Heart right ventricle (tissue), 16 donors: ENCODE measurements around the gene ZC3H12D. TPM values are rescaled to one million over a fixed set of nuclear protein-coding genes. Genes with fewer than 3 reads are reported as not detected.

Source experiments
- ATAC-seq, 8 donors: fragments of 200-7000 bp; cut with Tn5 transposase; one replicate each; pipeline ENCODE4 v1.9.1; 2020; ENCODE audit warnings: mild to moderate bottlenecking in 8 of 8, moderate library complexity in 8 of 8, moderate number of reproducible peaks in 1 of 8
- DNase-seq, 2 donors: peaks; one replicate each; pipeline ENCODE4 v3.0.0-alpha.2; 2020
- H3K27ac ChIP-seq, 10 donors: fragments of 200-600 bp; sonication (generic) in 2 of 10; one replicate each; pipeline versions ENCODE4 v1.5.0 to v1.8.0; 2020 to 2022; ENCODE audit warnings: mild to moderate bottlenecking in 3 of 10
- H3K27me3 ChIP-seq, 7 donors: fragments of 200-600 bp; one replicate each; pipeline ENCODE4 v1.8.0; 2021 to 2022; ENCODE audit warnings: mild to moderate bottlenecking in 2 of 7
- H3K36me3 ChIP-seq, 9 donors: fragments of 200-600 bp; sonication (generic) in 1 of 9; one replicate each; pipeline versions ENCODE4 v1.5.0 to v1.8.0; 2020 to 2022; ENCODE audit warnings: mild to moderate bottlenecking in 2 of 9
- H3K4me1 ChIP-seq, 9 donors: fragments of 200-600 bp; sonication (generic) in 1 of 9; one replicate each; pipeline versions ENCODE4 v1.5.0 to v1.8.0; 2020 to 2022; ENCODE audit warnings: mild to moderate bottlenecking in 4 of 9
- H3K4me3 ChIP-seq, 10 donors: fragments of 200-600 bp; sonication (generic) in 2 of 10; one replicate each; pipeline versions ENCODE4 v1.5.0 to v1.8.0; 2020 to 2022; ENCODE audit warnings: mild to moderate bottlenecking in 7 of 10, moderate library complexity in 2 of 10
- H3K9me3 ChIP-seq, 11 donors: fragments of 200-600 bp in 10 of 11; sonication (generic) in 2 of 11; one replicate each; pipeline versions ENCODE4 v1.5.0 to v1.8.0; 2013 to 2022; ENCODE audit warnings: mild to moderate bottlenecking in 2 of 11, control low read depth in 1 of 11, moderate library complexity in 1 of 11
- CTCF ChIP-seq, 9 donors: fragments of 200-600 bp; sonication (generic) in 2 of 9; IDR thresholded peaks; one replicate each; pipeline versions ENCODE4 v1.5.0 to v1.8.0; 2021 to 2022; ENCODE audit warnings: antibody characterized with exemption in 9 of 9, mild to moderate bottlenecking in 5 of 9, moderate library complexity in 1 of 9
- WGBS, 2 donors: extraction: QIAGEN DNeasy Blood & Tissue Kit; methylation state at CpG; one replicate each; pipeline ENCODE4 v1.1.7; 2013; ENCODE audit warnings: inconsistent platforms in 1 of 2; 5-methylcytosine and 5-hydroxymethylcytosine counted together
- intact Hi-C, 10 donors: fragments of 100-400 bp; cut with DNase I; formaldehyde crosslinking; loops; one replicate each; pipeline versions ENCODE4 v1.11.1 to v1.14.2; 2022
- polyA plus RNA-seq, 2 donors: library from polyadenylated mRNA; stranded (reverse); fragments of 200-250 nt; gene quantifications; one replicate each; pipeline ENCODE4 v1.2.3, GENCODE V29; 2013
- total RNA-seq, 10 donors: library from RNA; stranded (reverse); fragmentation: NEBNext Ultra II Directional in 3 of 10; extraction: Animal tissue kit (Norgen Biotek cat#: 25700) in 3 of 10; gene quantifications; one replicate each; pipeline versions ENCODE4 v1.2.1 to v1.2.4, GENCODE V29; 2021 to 2023
- donor health status: Arrhythmogenic right ventricular cardiomyopathy.
- donor health status: ischemic (EF 13 %, LVEDD 7.1; RV severe dilation, severe dysfunction).
- donor health status: healthy with polysubstance abuse.
- donor health status: DM: no; HTN: yes; CAD: no.
- donor health status: DM: no; HTN: no; CAD: no.
- donor health status: ischemic (EF 25% LVEDD 6.9; RV normal size, moderate dysfunction).
- donor health status: ischemic (EF 25% LVEDD 5.7; RV mildly dilated, moderate dysfunction).
- donor health status: healthy.
- donor health status: DM: yes; HTN: yes; CAD: no.
- donor health status: Ischemic cardiomyopathy.
- donor health status: ischemic (EF 35%, LVEDD 5.7; RV mildly dilated, moderate dysfunction).
- donor health status: nonischemic (EF 11% LVEDD 7.7; RV severe dilation, severe dysfunction).
- donor health status: DM: yes; HTN: yes; CAD: no.
- donor health status: PGD.
- donor health status: ischemic (EF 29% LVEDD 5.4; RV normal size, mild dysfunction).
- donor health status: nonischemic (EF 23%, LVEDD 6.1; RV moderate dilation, normal function).

Gene ZC3H12D
- total and polyA plus RNA-seq, 12 donors = 0.14 to 1.2 (median 0.31) TPM

- WGBS, 2 donors = 93 to 95% methylated on average over 18 of the region's 18 CpGs
- ATAC-seq = no peak
- Histone ChIP-seq H3K4me3 (peak overlapping the region in 1 of 10 donors; percentile 58), H3K9me3 (no peaks in the 10 kb centered on the region), H3K4me1 (peaks cover 0 to 50% (median 25%) of the 10 kb centered on the region in 9 donors), H3K27me3 (peaks cover 0 to 8% (median 0%) of the 10 kb centered on the region in 7 donors), H3K27ac (peak overlapping the region in 1 of 10 donors; percentile 94), H3K36me3 (no peaks in the 10 kb centered on the region)
- DNase-seq = no peak
- TF ChIP-seq CTCF (IDR thresholded peaks at IDR 0.05) = no peak
- intact Hi-C loops = no loop called here
These were observed 4.1 kb downstream of the ZC3H12D start for GRCh38 chr6:149480502-149481280.

- peaks cover 0 to 9% (median 0%) of the 10 kb centered on the region in 7 donors for H3K27me3 ChIP-seq
- no peak overlapping the region for H3K27ac ChIP-seq
- no peak for TF ChIP-seq CTCF (IDR thresholded peaks at IDR 0.05)
- intact Hi-C loops = no loop called here
- peaks cover 0 to 2% (median 0%) of the 10 kb centered on the region in 11 donors for H3K9me3 ChIP-seq
- H3K4me1 ChIP-seq = peaks cover 0 to 32% (median 12%) of the 10 kb centered on the region in 9 donors
- H3K36me3 ChIP-seq = no peaks in the 10 kb centered on the region
- no peak overlapping the region for H3K4me3 ChIP-seq
- WGBS, 2 donors = 85 to 87% methylated on average over 5 of the region's 5 CpGs
- DNase-seq (no peak), ATAC-seq (no peak)
These were observed 6.0 kb downstream of the ZC3H12D start for GRCh38 chr6:149478631-149479314.

- peaks cover 0 to 2% (median 0%) of the 10 kb centered on the region in 11 donors for H3K9me3 ChIP-seq
- intact Hi-C loops = no loop called here
- peaks cover 0 to 6% (median 0%) of the 10 kb centered on the region in 9 donors for H3K36me3 ChIP-seq
- H3K4me1 ChIP-seq = peaks cover 0 to 30% (median 24%) of the 10 kb centered on the region in 9 donors
- no peak for TF ChIP-seq CTCF (IDR thresholded peaks at IDR 0.05)
- H3K27me3 ChIP-seq = peaks cover 0 to 11% (median 0%) of the 10 kb centered on the region in 7 donors
- H3K27ac ChIP-seq = no peak overlapping the region
- ATAC-seq (no peak), DNase-seq (no peak)
- 78 to 90% methylated on average over 5 of the region's 5 CpGs for WGBS, 2 donors
- no peak overlapping the region for H3K4me3 ChIP-seq
These were observed 7.3 kb downstream of the ZC3H12D start for GRCh38 chr6:149477544-149477943.

GRCh38 chr6:149476789-149477455 lies 7.9 kb downstream of the ZC3H12D start:
- Histone ChIP-seq H3K36me3 (peaks cover 0 to 6% (median 0%) of the 10 kb centered on the region in 9 donors), H3K4me3 (no peak overlapping the region), H3K27ac (no peak overlapping the region), H3K9me3 (peaks cover 0 to 2% (median 0%) of the 10 kb centered on the region in 11 donors), H3K4me1 (peaks cover 0 to 26% (median 23%) of the 10 kb centered on the region in 9 donors), H3K27me3 (peaks cover 0 to 13% (median 0%) of the 10 kb centered on the region in 7 donors)
- WGBS, 2 donors = 74 to 77% methylated on average over 6 of the region's 6 CpGs
- ATAC-seq (no peak), DNase-seq (no peak)
- no peak for TF ChIP-seq CTCF (IDR thresholded peaks at IDR 0.05)
- intact Hi-C loops = no loop called here
